ENCODE results near the gene AKAP11.

The AKAP11 gene

GRCh38 chr13:42334329-42334706 lies 62.4 kb downstream of the AKAP11 start:
- Histone ChIP-seq H3K4me1 (ENCODE audit: control insufficient read depth in 1 of 2, insufficient read depth in 2 of 2, low read length in 2 of 2) (no peaks in the 10 kb centered on the region), H3K9me3 (ENCODE audit: control insufficient read depth in 1 of 2, low read length in 2 of 2) (no peaks in the 10 kb centered on the region), H3K27me3 (ENCODE audit: low read depth, low read length) (no peaks in the 10 kb centered on the region), H3K4me3 (ENCODE audit: low read depth in 1 of 2, low read length in 2 of 2) (no peak overlapping the region), H3K27ac (ENCODE audit: low read length) (no peak overlapping the region), H3K36me3 (ENCODE audit: control insufficient read depth in 1 of 2, insufficient read depth in 2 of 2, low read length in 2 of 2) (no peaks in the 10 kb centered on the region)

- H3K27ac ChIP-seq (ENCODE audit: low read length): no peak overlapping the region
- no peak overlapping the region for H3K4me3 ChIP-seq (ENCODE audit: low read depth in 1 of 2, low read length in 2 of 2)
- no peaks in the 10 kb centered on the region for H3K9me3 ChIP-seq (ENCODE audit: control insufficient read depth in 1 of 2, low read length in 2 of 2)
- no peaks in the 10 kb centered on the region for H3K4me1 ChIP-seq (ENCODE audit: control insufficient read depth in 1 of 2, insufficient read depth in 2 of 2, low read length in 2 of 2)
- no peaks in the 10 kb centered on the region for H3K36me3 ChIP-seq (ENCODE audit: control insufficient read depth in 1 of 2, insufficient read depth in 2 of 2, low read length in 2 of 2)
- no peaks in the 10 kb centered on the region for H3K27me3 ChIP-seq (ENCODE audit: low read depth, low read length)
Observed at GRCh38 chr13:42337808-42338600, 66.1 kb downstream of the AKAP11 start.

- no peak overlapping the region for H3K4me3 ChIP-seq (ENCODE audit: low read depth in 1 of 2, low read length in 2 of 2)
- no peaks in the 10 kb centered on the region for H3K27me3 ChIP-seq (ENCODE audit: low read depth, low read length)
- no peak overlapping the region for H3K27ac ChIP-seq (ENCODE audit: low read length)
- H3K9me3 ChIP-seq (ENCODE audit: control insufficient read depth in 1 of 2, low read length in 2 of 2): no peaks in the 10 kb centered on the region
- H3K4me1 ChIP-seq (ENCODE audit: control insufficient read depth in 1 of 2, insufficient read depth in 2 of 2, low read length in 2 of 2): no peaks in the 10 kb centered on the region
- H3K36me3 ChIP-seq (ENCODE audit: control insufficient read depth in 1 of 2, insufficient read depth in 2 of 2, low read length in 2 of 2): no peaks in the 10 kb centered on the region
Observed at GRCh38 chr13:42345367-42345766, 73.4 kb downstream of the AKAP11 start.

GRCh38 chr13:42348576-42348975 lies 76.6 kb downstream of the AKAP11 start:
- Histone ChIP-seq H3K27me3 (ENCODE audit: low read depth, low read length) (no peaks in the 10 kb centered on the region), H3K9me3 (ENCODE audit: control insufficient read depth in 1 of 2, low read length in 2 of 2) (no peaks in the 10 kb centered on the region), H3K27ac (ENCODE audit: low read length) (no peak overlapping the region), H3K4me1 (ENCODE audit: control insufficient read depth in 1 of 2, insufficient read depth in 2 of 2, low read length in 2 of 2) (no peaks in the 10 kb centered on the region), H3K36me3 (ENCODE audit: control insufficient read depth in 1 of 2, insufficient read depth in 2 of 2, low read length in 2 of 2) (no peaks in the 10 kb centered on the region), H3K4me3 (ENCODE audit: low read depth in 1 of 2, low read length in 2 of 2) (no peak overlapping the region)

GRCh38 chr13:42350141-42350540 lies 78.2 kb downstream of the AKAP11 start:
- Histone ChIP-seq H3K27me3 (ENCODE audit: low read depth, low read length) (no peaks in the 10 kb centered on the region), H3K36me3 (ENCODE audit: control insufficient read depth in 1 of 2, insufficient read depth in 2 of 2, low read length in 2 of 2) (no peaks in the 10 kb centered on the region), H3K4me1 (ENCODE audit: control insufficient read depth in 1 of 2, insufficient read depth in 2 of 2, low read length in 2 of 2) (peaks cover 0 to 10% of the 10 kb centered on the region in 2 donors), H3K9me3 (ENCODE audit: control insufficient read depth in 1 of 2, low read length in 2 of 2) (no peaks in the 10 kb centered on the region), H3K4me3 (ENCODE audit: low read depth in 1 of 2, low read length in 2 of 2) (no peak overlapping the region), H3K27ac (ENCODE audit: low read length) (no peak overlapping the region)

GRCh38 chr13:42354241-42355091 lies 82.5 kb downstream of the AKAP11 start:
- Histone ChIP-seq H3K4me3 (ENCODE audit: low read depth in 1 of 2, low read length in 2 of 2) (no peak overlapping the region), H3K36me3 (ENCODE audit: control insufficient read depth in 1 of 2, insufficient read depth in 2 of 2, low read length in 2 of 2) (no peaks in the 10 kb centered on the region), H3K27ac (ENCODE audit: low read length) (no peak overlapping the region), H3K4me1 (ENCODE audit: control insufficient read depth in 1 of 2, insufficient read depth in 2 of 2, low read length in 2 of 2) (peaks cover 0 to 12% of the 10 kb centered on the region in 2 donors), H3K27me3 (ENCODE audit: low read depth, low read length) (no peaks in the 10 kb centered on the region), H3K9me3 (ENCODE audit: control insufficient read depth in 1 of 2, low read length in 2 of 2) (no peaks in the 10 kb centered on the region)

GRCh38 chr13:42355092-42355485 lies 83.1 kb downstream of the AKAP11 start:
- no peak overlapping the region for H3K4me3 ChIP-seq (ENCODE audit: low read depth in 1 of 2, low read length in 2 of 2)
- peaks cover 0 to 12% of the 10 kb centered on the region in 2 donors for H3K4me1 ChIP-seq (ENCODE audit: control insufficient read depth in 1 of 2, insufficient read depth in 2 of 2, low read length in 2 of 2)
- H3K27me3 ChIP-seq (ENCODE audit: low read depth, low read length): no peaks in the 10 kb centered on the region
- no peak overlapping the region for H3K27ac ChIP-seq (ENCODE audit: low read length)
- H3K36me3 ChIP-seq (ENCODE audit: control insufficient read depth in 1 of 2, insufficient read depth in 2 of 2, low read length in 2 of 2): no peaks in the 10 kb centered on the region
- H3K9me3 ChIP-seq (ENCODE audit: control insufficient read depth in 1 of 2, low read length in 2 of 2): no peaks in the 10 kb centered on the region

GRCh38 chr13:42355491-42356183 lies 83.7 kb downstream of the AKAP11 start:
- H3K4me1 ChIP-seq (ENCODE audit: control insufficient read depth in 1 of 2, insufficient read depth in 2 of 2, low read length in 2 of 2): peaks cover 0 to 12% of the 10 kb centered on the region in 2 donors
- no peaks in the 10 kb centered on the region for H3K36me3 ChIP-seq (ENCODE audit: control insufficient read depth in 1 of 2, insufficient read depth in 2 of 2, low read length in 2 of 2)
- H3K9me3 ChIP-seq (ENCODE audit: control insufficient read depth in 1 of 2, low read length in 2 of 2): no peaks in the 10 kb centered on the region
- no peaks in the 10 kb centered on the region for H3K27me3 ChIP-seq (ENCODE audit: low read depth, low read length)
- no peak overlapping the region for H3K27ac ChIP-seq (ENCODE audit: low read length)
- no peak overlapping the region for H3K4me3 ChIP-seq (ENCODE audit: low read depth in 1 of 2, low read length in 2 of 2)

GRCh38 chr13:42356184-42356575 lies 84.2 kb downstream of the AKAP11 start:
- Histone ChIP-seq H3K36me3 (ENCODE audit: control insufficient read depth in 1 of 2, insufficient read depth in 2 of 2, low read length in 2 of 2) (no peaks in the 10 kb centered on the region), H3K27me3 (ENCODE audit: low read depth, low read length) (no peaks in the 10 kb centered on the region), H3K4me1 (ENCODE audit: control insufficient read depth in 1 of 2, insufficient read depth in 2 of 2, low read length in 2 of 2) (peaks cover 0 to 12% of the 10 kb centered on the region in 2 donors), H3K9me3 (ENCODE audit: control insufficient read depth in 1 of 2, low read length in 2 of 2) (no peaks in the 10 kb centered on the region), H3K27ac (ENCODE audit: low read length) (no peak overlapping the region), H3K4me3 (ENCODE audit: low read depth in 1 of 2, low read length in 2 of 2) (no peak overlapping the region)

- no peak overlapping the region for H3K27ac ChIP-seq (ENCODE audit: low read length)
- no peak overlapping the region for H3K4me3 ChIP-seq (ENCODE audit: low read depth in 1 of 2, low read length in 2 of 2)
- no peaks in the 10 kb centered on the region for H3K27me3 ChIP-seq (ENCODE audit: low read depth, low read length)
Observed at GRCh38 chr13:42360046-42360574, 88.2 kb downstream of the AKAP11 start.

GRCh38 chr13:42361701-42362100 lies 89.7 kb downstream of the AKAP11 start:
- Histone ChIP-seq H3K4me3 (ENCODE audit: low read depth in 1 of 2, low read length in 2 of 2) (no peak overlapping the region), H3K27ac (ENCODE audit: low read length) (no peak overlapping the region), H3K36me3 (ENCODE audit: control insufficient read depth in 1 of 2, insufficient read depth in 2 of 2, low read length in 2 of 2) (no peaks in the 10 kb centered on the region), H3K27me3 (ENCODE audit: low read depth, low read length) (no peaks in the 10 kb centered on the region), H3K9me3 (ENCODE audit: control insufficient read depth in 1 of 2, low read length in 2 of 2) (no peaks in the 10 kb centered on the region), H3K4me1 (ENCODE audit: control insufficient read depth in 1 of 2, insufficient read depth in 2 of 2, low read length in 2 of 2) (no peaks in the 10 kb centered on the region)

More at GRCh38 chr13:42360046-42360574, 88.2 kb downstream of the AKAP11 start:
- H3K9me3 ChIP-seq (ENCODE audit: control insufficient read depth in 1 of 2, low read length in 2 of 2): no peaks in the 10 kb centered on the region
- no peaks in the 10 kb centered on the region for H3K36me3 ChIP-seq (ENCODE audit: control insufficient read depth in 1 of 2, insufficient read depth in 2 of 2, low read length in 2 of 2)
- peaks cover 0 to 3% of the 10 kb centered on the region in 2 donors for H3K4me1 ChIP-seq (ENCODE audit: control insufficient read depth in 1 of 2, insufficient read depth in 2 of 2, low read length in 2 of 2)

Measured in muscle layer of duodenum (tissue), 2 donors.